Left ventricle myocardium superior (tissue), 1 donor: Measurements from ENCODE around the gene TSPAN9. TPM values are rescaled to one million over a fixed set of nuclear protein-coding genes. Genes with fewer than 3 reads are reported as not detected.

Experiments
- ATAC-seq: fragments of 200-7000 bp; cut with Tn5 transposase; one replicate; pipeline ENCODE4 v1.9.1; 2020; ENCODE audit warnings: mild to moderate bottlenecking, moderate library complexity
- DNase-seq: peaks from one replicate; pipeline ENCODE4 v3.0.0-alpha.2; 2020
- intact Hi-C: fragments of 100-400 bp; cut with micrococcal nuclease; formaldehyde crosslinking; loops from one replicate; pipeline ENCODE4 v1.11.0; 2022
- total RNA-seq: library from RNA; stranded (reverse); fragmentation: NEBNext Ultra II Directional; extraction: Animal tissue kit (Norgen Biotek cat#: 25700); gene quantifications from one replicate; pipeline ENCODE4 v1.2.1, GENCODE V29; 2021
- donor health status: DM: no; HTN: yes; CAD: no; lungs with severe emphysema.

TSPAN9 gene
- total RNA-seq, 1 donor from 2014 or later: 159 TPM

DNA sequence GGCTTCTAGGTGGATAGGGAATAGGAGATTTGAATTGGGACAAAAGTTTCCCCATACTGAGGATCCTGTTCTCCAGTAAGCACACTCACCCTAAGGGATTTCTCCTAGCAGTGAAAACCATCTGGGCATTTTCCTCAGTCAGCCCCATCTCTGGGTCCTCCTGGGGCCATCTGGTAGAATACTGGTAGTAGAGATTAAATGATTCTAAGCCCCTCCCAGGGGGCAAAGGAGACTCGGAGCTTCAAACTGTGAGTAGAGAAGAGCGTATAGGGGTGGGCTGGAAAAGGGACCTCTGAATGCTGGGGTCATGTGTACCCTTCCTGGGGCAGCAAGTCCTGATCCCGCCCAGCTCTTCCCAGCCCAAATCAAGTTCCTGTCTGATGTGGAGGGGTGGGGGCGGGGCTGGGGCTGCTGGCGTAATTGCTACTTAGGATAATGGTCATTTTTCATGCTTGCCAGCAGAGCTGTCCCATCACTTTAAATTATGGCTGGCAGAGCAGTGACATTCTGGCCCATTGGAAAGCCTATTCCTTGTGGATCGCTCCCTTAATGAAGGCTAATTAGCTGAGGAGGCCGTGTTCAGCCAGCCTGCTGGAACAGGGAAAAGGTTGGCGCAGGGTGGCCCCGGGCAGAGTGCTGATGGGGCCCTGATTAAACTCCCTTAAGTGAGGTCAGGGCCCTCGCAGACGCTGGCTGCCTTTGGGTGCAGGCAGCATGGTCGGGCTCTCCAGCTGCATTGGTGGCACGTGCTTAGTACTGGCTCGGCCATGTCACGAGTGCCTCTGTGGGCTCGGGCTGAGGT is 127.8 kb downstream of the TSPAN9 start:
- intact Hi-C loops: loop anchor here (10.0 kb wide), 2 partner anchors 50 to 60 kb away; no protein-coding TSS in a partner anchor
- DNase-seq (peak; percentile 54), ATAC-seq (peak; percentile 3)

DNA sequence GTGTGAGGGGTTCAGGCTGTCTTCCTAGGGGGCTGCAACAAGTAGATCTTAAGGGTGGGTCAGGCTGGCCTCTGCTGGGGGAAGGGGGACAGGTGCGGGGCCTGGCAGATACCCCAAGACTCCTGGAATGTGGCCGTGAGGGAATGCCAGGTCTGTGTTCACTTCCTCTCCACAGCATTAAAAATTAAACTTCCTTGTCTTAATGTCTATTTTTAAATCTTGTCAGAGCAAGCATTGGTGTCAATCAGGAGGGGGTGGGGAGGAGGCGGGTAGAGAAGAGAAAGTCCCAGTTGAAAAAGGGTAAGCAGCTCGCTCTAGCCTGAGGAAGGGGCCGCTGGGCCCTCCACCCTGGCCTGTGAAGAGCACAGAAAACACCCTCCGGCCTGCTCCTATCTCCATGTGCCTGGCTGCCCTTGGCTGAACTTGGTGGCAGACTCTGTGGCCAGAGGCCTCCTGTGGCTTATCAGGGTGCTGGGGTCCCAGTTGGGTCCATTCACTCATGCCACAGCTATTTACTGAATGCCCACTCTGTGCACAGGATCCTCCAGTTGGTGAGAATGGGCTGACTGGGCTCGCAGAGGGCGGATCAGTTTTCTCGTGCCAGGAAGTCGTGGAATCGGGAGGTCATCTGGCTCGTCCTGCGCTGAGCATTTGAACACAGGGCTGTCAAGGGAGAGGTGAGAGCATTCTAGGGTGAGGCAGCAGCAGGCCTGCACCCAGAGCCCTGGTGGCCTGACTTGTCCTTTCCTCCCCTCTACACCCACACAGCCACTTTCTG is 128.8 kb downstream of the TSPAN9 start:
- peak; percentile 6 for ATAC-seq

DNA sequence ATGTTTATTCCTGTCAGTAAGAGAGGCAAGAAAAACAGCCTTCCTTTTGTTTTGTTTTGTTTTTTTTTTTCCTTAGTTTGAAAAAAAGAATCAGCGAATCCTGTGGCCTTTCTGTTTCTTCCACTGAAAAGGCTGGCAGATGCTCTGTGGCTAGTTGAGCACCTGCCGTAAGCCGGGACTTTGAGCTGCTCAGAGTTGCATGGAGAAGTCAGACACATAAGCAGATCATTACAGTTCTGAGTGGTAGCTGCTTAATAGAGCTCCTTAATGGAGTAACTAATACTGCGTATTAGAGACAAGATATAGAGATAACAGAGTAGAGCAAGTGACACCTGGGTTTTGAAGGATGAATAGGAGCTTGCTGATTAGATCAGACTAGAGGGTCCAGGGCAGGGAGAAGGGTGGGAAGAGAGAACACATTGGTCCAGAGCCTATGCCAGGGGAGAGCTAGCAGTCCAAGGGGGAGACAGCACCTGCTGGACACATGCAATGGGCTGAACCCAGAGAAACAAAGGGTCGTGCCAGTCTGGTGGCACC is 129.4 kb downstream of the TSPAN9 start:
- intact Hi-C loops: loop anchor here (10.0 kb wide), 2 partner anchors 48 to 62 kb away; no protein-coding TSS in a partner anchor
- DNase-seq (no peak), ATAC-seq (no peak)

More for the DNA sequence above, 128.8 kb downstream of the TSPAN9 start:
- intact Hi-C loops: loop anchor here (10.0 kb wide), 2 partner anchors 49 to 61 kb away; no protein-coding TSS in a partner anchor
- peak; percentile 44 for DNase-seq

DNA sequence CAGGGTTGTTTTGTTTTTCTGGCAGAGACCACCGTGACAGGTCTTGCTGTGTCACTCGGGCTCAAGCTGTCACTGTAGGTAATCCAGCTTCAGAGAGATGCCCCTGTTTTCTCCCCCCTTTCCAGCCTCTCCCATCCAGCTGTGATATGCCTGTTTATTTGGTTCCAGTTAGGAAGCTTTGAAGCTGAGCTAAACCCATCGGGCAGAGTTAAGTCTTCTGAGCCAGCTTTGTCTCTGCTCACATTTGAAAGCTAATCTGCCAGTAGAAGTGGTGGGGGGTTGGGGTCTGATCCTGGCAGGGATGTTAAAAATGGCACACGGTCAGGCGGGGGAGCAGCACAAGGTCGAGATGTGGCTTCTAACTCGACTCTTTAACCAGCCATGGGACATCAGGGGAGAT is 130.0 kb downstream of the TSPAN9 start:
- intact Hi-C loops: loop anchor here (10.0 kb wide), 2 partner anchors 48 to 62 kb away; no protein-coding TSS in a partner anchor
- DNase-seq (peak; percentile 30), ATAC-seq (peak; percentile 32)

DNA sequence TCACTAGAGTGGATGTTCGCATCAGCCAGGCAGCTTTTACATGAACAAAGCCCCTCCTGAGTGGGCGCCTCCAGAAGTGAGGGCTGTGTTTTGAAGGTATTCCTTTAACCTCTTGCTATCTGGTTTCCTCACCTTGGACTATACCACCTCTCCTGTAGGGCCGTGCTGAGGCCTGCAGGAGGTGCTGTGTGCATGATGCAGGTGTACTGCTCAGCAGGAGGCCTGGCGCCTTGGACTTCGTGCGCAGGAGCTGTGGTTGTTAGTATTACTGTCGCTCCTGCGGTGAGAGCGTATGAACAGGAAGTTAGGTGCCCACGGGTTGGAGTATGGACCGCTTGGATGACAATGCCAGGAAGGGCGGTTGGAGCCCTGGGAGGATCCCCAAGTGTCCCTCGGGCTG is 130.7 kb downstream of the TSPAN9 start:
- intact Hi-C loops: loop anchor here (10.0 kb wide), 2 partner anchors 47 to 63 kb away; no protein-coding TSS in a partner anchor
- DNase-seq (peak; percentile 58), ATAC-seq (peak; percentile 45)

DNA sequence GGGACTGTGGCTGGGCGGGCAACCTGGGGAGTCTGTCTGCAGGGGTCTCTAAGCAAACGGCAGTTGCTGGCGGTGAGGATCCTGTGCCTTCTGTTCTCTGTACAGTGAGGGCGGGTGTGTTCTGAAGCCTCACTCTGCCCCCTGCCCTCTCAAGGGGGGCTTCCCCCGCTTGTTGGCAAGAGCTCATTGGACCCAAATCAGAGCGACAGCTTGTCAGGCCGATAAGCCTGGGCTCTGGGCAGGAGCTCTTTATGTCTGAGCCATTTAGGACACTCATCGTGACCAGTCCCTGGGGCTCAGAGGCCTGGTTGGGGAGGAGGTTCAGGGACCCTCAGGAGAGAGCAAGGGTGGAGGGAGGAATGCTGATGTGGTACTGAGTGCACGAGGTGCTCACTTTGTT is 136.0 kb downstream of the TSPAN9 start:
- ATAC-seq (peak; percentile 78), DNase-seq (peak; percentile 76)
- intact Hi-C loops: no loop called here

DNA sequence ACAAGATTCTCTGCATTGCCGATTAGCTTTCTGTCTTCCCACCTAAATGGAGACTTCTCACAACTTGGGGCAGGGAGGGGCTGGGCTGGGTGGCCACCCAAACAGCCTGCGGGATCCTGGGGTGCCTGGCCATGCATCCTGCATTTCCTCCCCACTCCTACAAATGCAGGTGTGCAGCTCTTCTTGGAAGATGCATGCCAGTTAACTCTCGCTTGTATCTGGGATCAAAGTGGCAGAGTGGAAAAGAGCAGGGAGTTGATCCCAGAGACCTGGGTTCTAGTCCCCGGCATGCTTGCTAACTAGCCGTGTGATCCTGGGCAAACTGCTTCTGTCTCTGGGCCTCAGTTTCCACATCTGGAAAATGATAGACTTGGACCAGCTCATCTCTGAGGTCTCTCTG is 136.6 kb downstream of the TSPAN9 start:
- intact Hi-C loops: no loop called here
- ATAC-seq: no peak
- no peak for DNase-seq

DNA sequence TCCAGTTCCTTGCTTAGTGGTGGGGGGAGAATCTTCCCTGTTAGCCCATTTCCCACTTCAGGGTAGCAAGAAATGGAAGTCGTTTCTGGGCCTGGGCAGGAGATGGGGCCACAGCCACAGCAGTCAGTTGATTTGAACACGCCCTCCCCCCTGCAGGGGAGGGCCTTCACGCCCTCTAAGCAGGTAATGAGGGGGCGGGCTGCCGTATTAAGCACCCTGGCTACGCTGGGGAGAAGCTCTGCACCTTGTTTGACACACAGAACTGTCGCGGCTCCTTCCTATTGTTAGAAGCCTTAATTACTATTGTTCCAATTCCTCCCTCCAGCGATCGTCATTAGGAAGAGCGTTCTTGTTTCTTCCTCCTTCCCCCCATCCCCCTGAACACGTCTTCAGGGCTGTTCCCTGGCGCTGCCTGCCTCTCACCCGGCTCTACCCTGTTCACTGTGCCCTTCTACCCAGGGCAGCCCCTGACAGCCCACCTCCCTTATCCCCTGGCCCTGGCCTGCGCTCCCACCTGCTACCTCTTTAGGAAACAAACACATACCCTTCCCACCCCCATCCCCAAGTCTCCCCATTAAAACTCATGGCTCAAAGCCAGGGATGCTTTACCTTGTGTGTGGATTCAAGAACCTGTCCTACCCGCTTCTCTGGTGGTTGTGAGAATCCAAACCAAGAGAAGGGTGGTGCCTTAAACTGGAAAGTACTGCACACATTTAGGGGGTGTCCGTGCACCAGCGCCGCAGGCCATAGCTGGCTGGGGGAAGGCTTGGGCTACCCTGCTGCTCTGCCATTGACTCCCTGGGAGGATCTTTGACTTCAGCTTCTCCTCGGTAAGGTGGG is 137.6 kb downstream of the TSPAN9 start:
- ATAC-seq (no peak), DNase-seq (peak; percentile 26)
- intact Hi-C loops: no loop called here

DNA sequence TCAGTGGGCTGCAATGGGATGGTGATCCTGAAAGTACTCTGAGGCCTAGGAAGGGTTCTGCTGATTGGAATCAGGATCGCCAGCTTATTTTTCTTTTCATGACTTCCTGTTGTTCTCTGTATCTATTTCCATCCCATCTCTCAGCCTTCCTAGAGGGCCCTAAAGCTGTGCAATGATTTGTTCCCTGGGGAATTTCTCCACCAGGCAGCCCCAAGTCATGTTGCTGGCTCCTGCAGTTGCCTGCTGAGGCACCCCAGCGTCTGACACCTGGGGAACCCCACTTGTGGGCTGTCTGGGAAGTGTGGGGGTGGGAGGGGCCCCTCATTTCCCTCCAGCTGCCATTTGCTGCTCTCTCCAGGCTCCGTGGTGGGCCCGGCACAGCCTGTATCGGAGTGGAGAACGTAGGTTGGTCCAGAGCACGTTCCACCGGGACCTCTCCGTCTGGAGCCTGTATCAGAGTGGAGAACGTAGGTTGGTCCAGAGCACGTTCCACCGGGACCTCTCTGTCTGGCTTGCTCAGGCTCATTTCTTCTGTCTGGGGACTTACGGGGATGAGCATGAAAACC is 138.3 kb downstream of the TSPAN9 start:
- intact Hi-C loops: no loop called here
- DNase-seq (peak; percentile 31), ATAC-seq (no peak)

DNA sequence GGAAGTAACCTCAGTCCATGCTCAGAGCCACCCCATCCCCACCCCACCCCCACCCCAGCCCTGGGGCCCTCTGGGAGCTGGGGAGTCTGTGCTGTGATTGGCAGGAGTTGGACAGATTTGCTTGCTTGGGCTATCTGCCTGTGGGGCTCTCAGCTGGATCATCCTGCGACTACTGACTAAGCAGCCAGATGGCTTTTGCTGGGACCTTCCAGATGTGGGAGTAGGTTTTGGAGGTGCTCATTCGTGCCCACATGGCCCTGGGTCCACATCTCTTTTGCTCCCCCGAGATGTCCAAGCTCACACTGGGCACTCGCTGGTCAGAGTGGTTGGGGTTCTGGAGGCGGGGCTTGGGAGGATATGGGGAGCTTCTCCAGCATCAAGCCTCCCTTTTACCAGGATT is 138.9 kb downstream of the TSPAN9 start:
- DNase-seq: no peak
- intact Hi-C loops: no loop called here
- ATAC-seq: no peak

DNA sequence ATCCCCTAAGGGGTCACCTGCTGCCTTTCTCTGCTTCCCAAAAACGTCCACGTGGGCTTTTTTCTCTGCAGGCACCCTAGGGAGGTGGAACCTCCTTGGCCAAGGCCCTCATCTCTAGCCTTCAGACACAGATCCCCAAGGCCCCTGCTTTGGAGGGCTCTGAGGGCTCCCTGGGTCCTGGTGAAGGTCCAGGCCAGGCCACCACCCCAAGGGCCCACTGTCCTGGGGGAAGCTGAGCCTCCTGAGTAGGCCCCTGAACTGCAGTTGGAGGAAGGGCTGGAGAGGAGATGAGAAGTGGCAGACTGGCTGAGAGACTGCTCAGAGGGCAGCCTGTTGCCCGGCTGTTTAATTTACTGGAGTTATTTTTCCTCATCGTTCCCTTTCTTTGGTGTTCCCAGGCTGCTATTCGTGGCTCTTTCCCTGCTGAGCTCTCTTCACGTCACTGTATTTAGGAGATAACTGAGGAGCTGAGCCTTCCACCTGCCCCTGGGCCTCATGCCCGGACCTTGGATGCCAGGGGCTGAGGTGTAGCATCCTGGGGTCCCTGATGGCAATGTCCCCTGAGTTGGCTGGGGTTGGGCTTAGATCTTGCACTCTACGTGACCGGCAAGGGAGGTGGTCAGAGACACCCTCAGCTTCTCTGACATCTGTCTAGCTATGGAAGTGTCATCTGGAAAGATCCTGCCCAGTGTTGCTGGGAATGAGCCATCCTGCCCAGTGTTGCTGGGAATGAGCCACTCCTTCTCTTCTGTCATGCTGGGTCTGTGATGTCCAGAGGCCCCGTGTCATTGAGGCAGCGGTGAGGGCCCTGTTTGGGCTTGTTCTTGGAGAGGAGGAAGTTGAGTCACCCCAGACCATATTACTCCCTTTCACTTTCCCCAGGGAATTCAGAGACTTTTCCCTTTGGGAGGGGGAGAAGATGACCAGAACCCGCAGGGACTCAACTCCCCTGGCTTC is 139.8 kb downstream of the TSPAN9 start:
- DNase-seq: peak; percentile 28
- intact Hi-C loops: no loop called here
- ATAC-seq: peak; percentile 18

DNA sequence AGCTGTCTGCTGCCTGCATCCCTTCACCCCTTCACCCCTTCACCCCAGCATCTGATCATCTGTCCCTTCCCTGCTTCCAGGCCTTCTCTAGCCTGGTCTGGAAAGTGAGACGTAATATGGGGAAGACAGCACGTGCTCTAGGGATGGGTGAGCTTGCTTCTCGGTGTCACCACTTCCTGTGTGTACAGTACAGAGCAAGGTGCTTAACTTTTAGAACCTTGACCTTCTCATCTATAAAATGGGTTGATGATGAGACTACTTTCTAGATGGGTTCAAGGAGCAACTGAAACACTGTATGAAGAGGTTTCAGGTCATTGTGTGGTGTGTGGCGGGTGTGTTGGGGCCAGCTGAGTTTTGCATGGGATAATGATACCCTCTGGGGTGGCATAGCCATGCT is 140.5 kb downstream of the TSPAN9 start:
- intact Hi-C loops: no loop called here

DNA sequence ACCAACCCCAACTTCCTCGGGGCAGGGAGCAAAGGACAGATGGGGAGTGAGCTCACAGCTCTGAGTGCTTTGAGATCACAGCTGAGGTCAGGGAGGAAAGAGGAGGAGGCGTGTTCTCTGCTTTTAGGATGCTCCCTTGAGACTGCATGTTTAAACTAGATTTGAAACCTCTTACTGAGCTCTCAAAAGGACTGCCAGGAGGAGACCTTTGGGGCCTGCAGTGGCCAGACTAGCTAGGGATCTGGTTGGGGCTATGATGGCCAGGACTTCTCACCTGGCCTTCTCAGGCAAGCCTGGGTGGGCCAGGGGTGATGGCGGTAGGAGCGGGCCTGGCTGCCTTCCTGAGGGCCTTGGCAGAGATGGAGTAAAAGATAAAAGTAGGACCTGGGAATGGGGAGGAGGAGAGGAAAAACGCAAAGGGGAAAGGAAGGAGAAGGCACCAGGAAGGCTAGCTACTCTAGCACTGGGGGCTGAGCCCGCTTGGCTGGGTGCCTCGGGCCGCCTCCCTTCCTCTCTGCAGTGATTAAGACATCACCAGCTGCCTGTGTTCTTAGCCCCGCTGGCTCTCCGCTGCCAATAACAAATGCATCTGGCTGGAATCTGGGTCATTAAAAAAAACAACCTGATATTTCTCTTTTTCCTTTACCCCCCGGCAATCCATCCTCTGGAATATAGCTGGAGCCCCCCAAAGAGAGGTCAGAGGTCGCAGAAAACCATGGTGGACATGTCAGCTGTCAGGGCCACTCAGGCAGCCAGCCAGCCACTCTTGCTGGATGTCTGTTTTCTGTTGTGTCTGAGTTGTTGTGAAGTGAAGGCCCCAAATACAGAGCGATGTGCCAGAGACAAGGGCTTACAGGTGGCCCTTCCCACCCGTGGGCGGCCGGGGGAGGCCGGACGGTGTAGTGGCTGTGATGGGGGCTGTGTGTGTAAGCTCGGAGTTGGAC is 141.3 kb downstream of the TSPAN9 start:
- DNase-seq (peak; percentile 91), ATAC-seq (peak; percentile 78)
- intact Hi-C loops: no loop called here

More for the DNA sequence above, 140.5 kb downstream of the TSPAN9 start:
- ATAC-seq (no peak), DNase-seq (no peak)

DNA sequence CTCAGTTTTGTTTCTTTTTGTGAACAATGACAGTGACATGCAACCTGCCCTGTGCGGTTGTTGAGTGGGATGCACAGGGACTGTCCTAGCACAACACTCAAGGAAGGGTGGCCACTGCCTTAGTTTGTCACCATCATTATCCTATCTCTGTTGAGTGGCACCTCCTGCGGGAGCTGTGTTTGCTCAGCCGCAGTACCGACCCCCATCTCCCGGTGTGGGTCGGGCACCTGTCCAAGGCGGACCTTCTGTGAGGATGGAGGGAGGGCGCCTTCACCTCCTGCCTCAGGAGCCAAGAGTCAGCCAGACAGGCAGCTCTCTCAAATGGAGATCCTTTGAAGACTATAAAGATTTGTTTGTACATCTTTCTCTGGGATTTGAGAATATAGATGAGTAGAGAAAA is 142.1 kb downstream of the TSPAN9 start:
- intact Hi-C loops: no loop called here
- DNase-seq (peak; percentile 5), ATAC-seq (no peak)

DNA sequence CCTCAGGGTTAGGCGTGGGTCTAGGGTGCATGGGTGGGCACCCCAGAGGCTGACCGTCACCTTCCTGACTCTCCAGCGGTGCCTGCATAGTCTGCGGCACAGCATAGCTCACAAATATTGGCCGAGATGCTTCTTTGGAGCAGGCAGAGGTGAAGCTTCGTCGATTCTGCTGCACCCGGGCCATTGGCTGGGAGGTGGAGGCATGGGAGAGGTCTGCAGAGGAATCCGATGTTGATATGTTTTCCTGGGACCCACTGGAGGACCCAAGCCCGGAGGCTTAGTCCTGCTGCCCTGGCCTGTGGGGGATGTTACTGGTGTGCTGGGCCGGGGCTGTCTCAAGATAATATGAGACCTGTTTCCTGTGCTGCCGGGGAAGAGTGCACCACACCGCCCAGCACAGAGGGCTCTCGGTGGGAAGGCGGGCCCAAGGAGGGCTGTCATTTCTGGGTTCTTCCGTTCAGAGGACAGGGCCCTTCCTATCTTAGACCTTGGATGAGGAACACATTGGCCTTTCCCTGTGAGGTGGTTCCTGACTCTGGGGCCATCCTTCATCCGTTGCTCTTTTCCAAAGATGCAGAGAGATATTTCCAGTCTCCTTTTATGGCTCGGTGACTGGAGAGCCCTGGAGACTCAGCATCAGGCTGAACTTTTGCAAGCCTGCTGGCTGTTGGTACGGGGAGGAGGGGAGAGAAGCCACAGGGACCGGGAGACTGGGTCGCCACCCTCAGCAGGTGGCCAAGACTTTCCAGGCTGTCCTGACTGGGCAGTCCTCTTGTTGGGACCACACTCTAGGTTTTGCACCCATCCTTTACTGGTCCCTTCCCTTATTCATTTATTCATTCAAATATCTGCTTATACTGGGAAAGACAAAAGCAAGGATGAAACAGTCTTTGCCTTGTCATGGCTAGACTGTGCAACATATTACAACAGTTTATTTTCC is 143.5 kb downstream of the TSPAN9 start:
- intact Hi-C loops: no loop called here
- ATAC-seq: no peak
- peak; percentile 15 for DNase-seq
